ENCODE results near the gene ATG13.

GRCh38 chr11:46694072-46694471, 76.7 kb downstream of the ATG13 start:
- no peak for TF ChIP-seq POLR2AphosphoS5 (IDR thresholded peaks at IDR 0.05; ENCODE audit: low read depth)
- no peak for TF ChIP-seq CTCF (IDR thresholded peaks at IDR 0.05; ENCODE audit: insufficient read depth, low read length)
